Upper lobe of left lung (tissue), 6 donors: Measurements from ENCODE around the gene MYOCD. TPM values are rescaled to one million over a fixed set of nuclear protein-coding genes. Genes with fewer than 3 reads are reported as not detected.

Source experiments
- ATAC-seq, 2 donors: fragments of 200-7000 bp; cut with Tn5 transposase; one replicate each; pipeline ENCODE4 v1.9.1; 2022; ENCODE audit warnings: mild to moderate bottlenecking in 2 of 2, moderate library complexity in 2 of 2; ENCODE audit not compliant: low FRiP score in 2 of 2
- DNase-seq, 2 donors: peaks; one replicate each; pipeline ENCODE4 v3.0.0-alpha.2; 2019 to 2020
- H3K27ac ChIP-seq, 4 donors: fragments of 200-600 bp; sonication (generic); one replicate each; pipeline ENCODE4 v1.5.1; 2016 to 2019
- H3K27me3 ChIP-seq, 4 donors: fragments of 200-600 bp; sonication (generic); one replicate each; pipeline ENCODE4 v1.5.1; 2017 to 2019
- H3K36me3 ChIP-seq, 4 donors: fragments of 200-600 bp; sonication (generic); one replicate each; pipeline ENCODE4 v1.5.1; 2016 to 2019
- H3K4me1 ChIP-seq, 4 donors: fragments of 200-600 bp; sonication (generic); one replicate each; pipeline ENCODE4 v1.5.1; 2018 to 2019
- H3K4me3 ChIP-seq, 4 donors: fragments of 200-600 bp; sonication (generic); one replicate each; pipeline ENCODE4 v1.5.1; 2017 to 2019; ENCODE audit warnings: mild to moderate bottlenecking in 2 of 4, moderate library complexity in 1 of 4
- H3K9me3 ChIP-seq, 4 donors: fragments of 200-600 bp; sonication (generic); one replicate each; pipeline ENCODE4 v1.5.1; 2018 to 2019
- EP300 ChIP-seq, 4 donors: sonication (generic); formaldehyde crosslinking; IDR thresholded peaks; one replicate each; pipeline ENCODE4 v1.5.1; 2017; ENCODE audit warnings: antibody characterized with exemption in 4 of 4, control low read depth in 2 of 4
- POLR2A ChIP-seq, 4 donors: fragments of 450-650 bp; IDR thresholded peaks; one replicate each; pipeline ENCODE4 v1.5.1; 2016 to 2017; ENCODE audit warnings: antibody characterized with exemption in 4 of 4, mild to moderate bottlenecking in 2 of 4
- POLR2AphosphoS5 ChIP-seq, 2 donors: sonication (generic); formaldehyde crosslinking; IDR thresholded peaks; one replicate each; pipeline ENCODE4 v1.5.1; 2017; ENCODE audit warnings: antibody characterized with exemption in 2 of 2
- WGBS, 2 donors: methylation state at CpG; one replicate each; pipeline ENCODE4 v1.1.5; 2017 to 2018; 5-methylcytosine and 5-hydroxymethylcytosine counted together
- total RNA-seq, 6 donors: library from RNA; depleted of rRNA in 4 of 6; stranded (reverse); fragments of >200 nt in 4 of 6; gene quantifications; one replicate each; pipeline versions ENCODE4 v1.1.0 to v1.2.1, GENCODE V29; 2016 to 2021
- TF ChIP-seq, protein P1 (sequence below), 6 experiments: fragments of 450-650 bp in 4 of 6; fragments of 200-600 bp in 2 of 6; sonication (generic) in 2 of 6; IDR thresholded peaks; one replicate each; pipeline ENCODE4 v1.5.1; 2016 to 2019; ENCODE audit warnings: antibody characterized with exemption in 6 of 6
- donor health status: DM: no; HTN: no; CAD: no; lungs with moderate emphysema.
- donor health status: DM: no; HTN: yes; CAD: no; lungs with severe emphysema.

The MYOCD gene
- total RNA-seq, 6 donors from 2014 or later, result 0.89 to 5.2 (median 1.6) TPM

DNA sequence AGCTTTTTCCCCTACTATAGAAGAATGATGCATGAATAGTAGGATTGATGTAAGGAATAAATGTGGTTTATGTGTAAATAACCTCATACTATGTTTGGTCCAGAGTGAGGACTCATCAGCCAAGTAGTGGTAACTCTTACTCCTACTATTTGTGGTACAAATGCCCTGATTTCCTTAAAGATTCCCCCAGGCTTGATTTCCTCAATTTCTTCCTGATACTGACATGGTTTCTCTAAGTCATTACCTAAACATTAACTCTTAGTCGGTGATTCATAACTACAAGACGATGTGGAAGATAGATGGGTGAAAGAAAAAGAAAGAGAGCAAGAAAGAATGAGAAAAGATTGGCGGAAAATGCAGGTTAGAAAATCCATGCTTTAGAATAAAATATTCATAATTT lies 17.2 kb upstream of the MYOCD start:
- ATAC-seq (no peak), DNase-seq (no peak)
- H3K27me3 ChIP-seq, result no peaks in the 10 kb centered on the region
- H3K36me3 ChIP-seq, result no peaks in the 10 kb centered on the region
- no peak overlapping the region for H3K4me3 ChIP-seq
- no peak overlapping the region for H3K27ac ChIP-seq
- no peaks in the 10 kb centered on the region for H3K4me1 ChIP-seq
- no peaks in the 10 kb centered on the region for H3K9me3 ChIP-seq
- 88 to 92% methylated on average over 3 of the region's 3 CpGs for WGBS, 2 donors
- TF ChIP-seq POLR2AphosphoS5 (IDR thresholded peaks at IDR 0.05) (no peak), EP300 (IDR thresholded peaks at IDR 0.05) (no peak), POLR2A (IDR thresholded peaks at IDR 0.05) (no peak)
- TF ChIP-seq, protein P1, sequence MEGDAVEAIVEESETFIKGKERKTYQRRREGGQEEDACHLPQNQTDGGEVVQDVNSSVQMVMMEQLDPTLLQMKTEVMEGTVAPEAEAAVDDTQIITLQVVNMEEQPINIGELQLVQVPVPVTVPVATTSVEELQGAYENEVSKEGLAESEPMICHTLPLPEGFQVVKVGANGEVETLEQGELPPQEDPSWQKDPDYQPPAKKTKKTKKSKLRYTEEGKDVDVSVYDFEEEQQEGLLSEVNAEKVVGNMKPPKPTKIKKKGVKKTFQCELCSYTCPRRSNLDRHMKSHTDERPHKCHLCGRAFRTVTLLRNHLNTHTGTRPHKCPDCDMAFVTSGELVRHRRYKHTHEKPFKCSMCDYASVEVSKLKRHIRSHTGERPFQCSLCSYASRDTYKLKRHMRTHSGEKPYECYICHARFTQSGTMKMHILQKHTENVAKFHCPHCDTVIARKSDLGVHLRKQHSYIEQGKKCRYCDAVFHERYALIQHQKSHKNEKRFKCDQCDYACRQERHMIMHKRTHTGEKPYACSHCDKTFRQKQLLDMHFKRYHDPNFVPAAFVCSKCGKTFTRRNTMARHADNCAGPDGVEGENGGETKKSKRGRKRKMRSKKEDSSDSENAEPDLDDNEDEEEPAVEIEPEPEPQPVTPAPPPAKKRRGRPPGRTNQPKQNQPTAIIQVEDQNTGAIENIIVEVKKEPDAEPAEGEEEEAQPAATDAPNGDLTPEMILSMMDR (IDR thresholded peaks at IDR 0.05), result no peak

- no peaks in the 10 kb centered on the region for H3K27me3 ChIP-seq
- no peak overlapping the region for H3K4me3 ChIP-seq
- no peak for ATAC-seq
- no peak overlapping the region for H3K27ac ChIP-seq
- WGBS, 2 donors, result 93 to 95% methylated on average over 4 of the region's 4 CpGs
- no peak for DNase-seq
- no peaks in the 10 kb centered on the region for H3K4me1 ChIP-seq
- TF ChIP-seq EP300 (IDR thresholded peaks at IDR 0.05), result no peak
- TF ChIP-seq, protein P1 (IDR thresholded peaks at IDR 0.05), result no peak
- no peak for TF ChIP-seq POLR2AphosphoS5 (IDR thresholded peaks at IDR 0.05)
- TF ChIP-seq POLR2A (IDR thresholded peaks at IDR 0.05), result no peak
- H3K36me3 ChIP-seq, result no peaks in the 10 kb centered on the region
- H3K9me3 ChIP-seq, result no peaks in the 10 kb centered on the region
These were observed 9.8 kb upstream of the MYOCD start for GRCh38 chr17:12655936-12656335.

GRCh38 chr17:12656354-12656753 lies 9.3 kb upstream of the MYOCD start:
- Histone ChIP-seq H3K27me3 (no peaks in the 10 kb centered on the region), H3K36me3 (no peaks in the 10 kb centered on the region), H3K4me1 (no peaks in the 10 kb centered on the region), H3K9me3 (no peaks in the 10 kb centered on the region), H3K4me3 (no peak overlapping the region), H3K27ac (no peak overlapping the region)
- no peak for DNase-seq
- TF ChIP-seq POLR2AphosphoS5 (IDR thresholded peaks at IDR 0.05) (no peak), EP300 (IDR thresholded peaks at IDR 0.05) (no peak), POLR2A (IDR thresholded peaks at IDR 0.05) (no peak)
- TF ChIP-seq, protein P1 (IDR thresholded peaks at IDR 0.05), result no peak
- WGBS, 2 donors, result 62 to 89% methylated on average over 2 of the region's 2 CpGs
- ATAC-seq, result no peak

DNA sequence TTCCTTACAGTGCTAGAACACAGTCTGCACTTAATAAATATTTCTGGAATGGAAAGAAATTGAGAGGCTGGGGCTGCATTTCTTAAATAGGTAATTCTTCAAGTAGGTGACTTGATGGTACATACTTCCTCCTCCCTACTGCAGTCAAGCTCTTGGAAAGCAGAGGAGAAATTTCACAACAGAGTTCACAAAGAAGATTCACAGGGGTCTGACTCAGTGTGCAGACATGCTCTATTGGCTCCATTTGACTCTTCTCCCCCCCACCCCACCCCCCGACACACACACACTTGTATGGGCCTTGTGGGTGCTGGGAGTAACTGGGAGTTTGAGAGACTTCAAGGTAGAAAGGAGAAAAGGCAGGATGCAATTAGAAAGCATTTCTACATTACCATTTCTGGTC lies 6.2 kb upstream of the MYOCD start:
- WGBS, 2 donors, result 82 to 93% methylated on average over 1 of the region's 1 CpG
- no peak for TF ChIP-seq POLR2A (IDR thresholded peaks at IDR 0.05)
- TF ChIP-seq, protein P1 (IDR thresholded peaks at IDR 0.05), result no peak
- TF ChIP-seq POLR2AphosphoS5 (IDR thresholded peaks at IDR 0.05), result no peak
- TF ChIP-seq EP300 (IDR thresholded peaks at IDR 0.05), result no peak

DNA sequence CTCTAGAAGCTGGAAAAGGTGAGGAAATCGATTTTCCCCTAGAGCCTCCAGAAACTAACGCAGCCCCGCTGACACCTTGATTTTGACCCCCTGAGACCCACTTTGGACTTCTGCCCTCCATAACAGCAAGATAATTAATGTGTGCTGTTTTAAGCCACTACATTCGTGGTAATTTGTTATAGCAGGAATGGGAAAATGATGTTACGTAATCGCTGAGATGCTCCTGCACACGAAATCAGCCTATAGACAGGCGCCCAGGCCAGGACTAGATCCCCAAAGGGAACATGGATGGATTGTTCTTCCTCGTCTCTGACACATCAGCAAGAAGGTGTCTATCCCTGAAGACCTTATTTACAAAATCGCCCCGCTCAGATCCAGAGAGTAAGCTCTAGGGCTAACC lies 1.4 kb upstream of the MYOCD start:
- ATAC-seq, result no peak
- WGBS, 2 donors, result 67 to 82% methylated on average over 11 of the region's 11 CpGs

More for the DNA sequence above, 6.2 kb upstream of the MYOCD start:
- Histone ChIP-seq H3K4me3 (no peak overlapping the region), H3K4me1 (no peaks in the 10 kb centered on the region), H3K9me3 (no peaks in the 10 kb centered on the region), H3K27ac (no peak overlapping the region), H3K27me3 (peaks cover 0 to 5% (median 2%) of the 10 kb centered on the region in 4 donors), H3K36me3 (no peaks in the 10 kb centered on the region)
- ATAC-seq (no peak), DNase-seq (no peak)

More for the DNA sequence above, 1.4 kb upstream of the MYOCD start:
- TF ChIP-seq POLR2AphosphoS5 (IDR thresholded peaks at IDR 0.05) (no peak), POLR2A (IDR thresholded peaks at IDR 0.05) (no peak), EP300 (IDR thresholded peaks at IDR 0.05) (no peak)
- TF ChIP-seq, protein P1 (IDR thresholded peaks at IDR 0.05), result no peak
- H3K4me1 ChIP-seq, result peaks cover 11 to 12% (median 12%) of the 10 kb centered on the region in 4 donors
- DNase-seq, result no peak
- no peaks in the 10 kb centered on the region for H3K36me3 ChIP-seq
- H3K9me3 ChIP-seq, result no peaks in the 10 kb centered on the region
- H3K27me3 ChIP-seq, result peaks cover 0 to 22% (median 12%) of the 10 kb centered on the region in 4 donors
- H3K27ac ChIP-seq, result no peak overlapping the region
- no peak overlapping the region for H3K4me3 ChIP-seq
